OCI-LY7 (cell line): Measurements from ENCODE around the gene CDADC1.

Source experiments
- EZH2phosphoT487 ChIP-seq: fragments of 200-600 bp; sonication (generic); IDR thresholded peaks from 2 replicates; pipeline ENCODE4 v1.6.1; 2018; ENCODE audit warnings: low read depth, borderline replicate concordance, mild to moderate bottlenecking, mixed run types, antibody characterized with exemption, low read length, moderate library complexity, mixed read lengths
- TF ChIP-seq, protein P1 (sequence below): fragments of 200-600 bp; sonication (generic); conservative IDR thresholded peaks from 2 replicates; pipeline ENCODE4 v1.5.1; 2014; ENCODE audit warnings: mild to moderate bottlenecking, antibody characterized with exemption, low read length, moderate library complexity, mixed read lengths

- TF ChIP-seq, protein P1, sequence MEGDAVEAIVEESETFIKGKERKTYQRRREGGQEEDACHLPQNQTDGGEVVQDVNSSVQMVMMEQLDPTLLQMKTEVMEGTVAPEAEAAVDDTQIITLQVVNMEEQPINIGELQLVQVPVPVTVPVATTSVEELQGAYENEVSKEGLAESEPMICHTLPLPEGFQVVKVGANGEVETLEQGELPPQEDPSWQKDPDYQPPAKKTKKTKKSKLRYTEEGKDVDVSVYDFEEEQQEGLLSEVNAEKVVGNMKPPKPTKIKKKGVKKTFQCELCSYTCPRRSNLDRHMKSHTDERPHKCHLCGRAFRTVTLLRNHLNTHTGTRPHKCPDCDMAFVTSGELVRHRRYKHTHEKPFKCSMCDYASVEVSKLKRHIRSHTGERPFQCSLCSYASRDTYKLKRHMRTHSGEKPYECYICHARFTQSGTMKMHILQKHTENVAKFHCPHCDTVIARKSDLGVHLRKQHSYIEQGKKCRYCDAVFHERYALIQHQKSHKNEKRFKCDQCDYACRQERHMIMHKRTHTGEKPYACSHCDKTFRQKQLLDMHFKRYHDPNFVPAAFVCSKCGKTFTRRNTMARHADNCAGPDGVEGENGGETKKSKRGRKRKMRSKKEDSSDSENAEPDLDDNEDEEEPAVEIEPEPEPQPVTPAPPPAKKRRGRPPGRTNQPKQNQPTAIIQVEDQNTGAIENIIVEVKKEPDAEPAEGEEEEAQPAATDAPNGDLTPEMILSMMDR, result no peak
- TF ChIP-seq EZH2phosphoT487, result no peak
Measured at GRCh38 chr13:49311816-49312215, 64.1 kb downstream of the CDADC1 start.
